Measurements from ENCODE around the gene MAML3.

GRCh38 chr4:139962130-139962684, 191.8 kb downstream of the MAML3 start:
- TF ChIP-seq CTCF (conservative IDR thresholded peaks at IDR 0.05; ENCODE audit: low read depth in 2 of 2), result no peak
- no peak for TF ChIP-seq CREB1 (CRISPR knock-in tag; IDR thresholded peaks at IDR 0.05; ENCODE audit: low read depth)
- no peak for TF ChIP-seq POLR2AphosphoS5 (IDR thresholded peaks at IDR 0.05; ENCODE audit: low read depth)
- TF ChIP-seq EZH2 (IDR thresholded peaks at IDR 0.05; ENCODE audit: low read depth, unreplicated experiment), result no peak
- no peak for TF ChIP-seq EZH2phosphoT487 (IDR thresholded peaks at IDR 0.05; ENCODE audit: unreplicated experiment)
- no peak for TF ChIP-seq REST (IDR thresholded peaks at IDR 0.05; ENCODE audit: unreplicated experiment)
- TF ChIP-seq ETS1 (IDR thresholded peaks at IDR 0.05), result no peak
- TF ChIP-seq NANOG (IDR thresholded peaks at IDR 0.05; ENCODE audit: borderline replicate concordance), result no peak
- no peak for TF ChIP-seq ZNF331 (CRISPR knock-in tag; IDR thresholded peaks at IDR 0.05; ENCODE audit: low read depth)
